ENCODE measurements around the gene SYTL3.

DNA sequence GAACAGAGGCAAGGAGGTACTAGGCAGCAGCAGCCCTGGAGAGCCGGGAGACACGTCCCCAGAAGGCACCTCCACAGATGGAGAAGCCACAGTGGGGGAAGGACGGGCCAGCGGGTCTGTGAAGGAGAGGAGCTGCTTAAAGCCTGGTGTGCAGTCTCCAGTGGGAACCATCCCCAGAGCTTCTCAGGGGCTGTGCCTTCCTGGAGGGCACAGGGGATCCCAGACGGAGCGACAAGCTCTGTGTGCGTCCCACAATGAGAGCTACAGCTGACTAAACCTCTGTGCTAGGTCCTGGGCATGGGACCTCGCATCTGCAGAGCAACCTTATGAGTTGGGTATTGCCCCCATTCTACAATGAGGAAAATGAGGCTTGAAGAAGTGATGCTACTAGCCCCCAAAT lies 118.6 kb downstream of the SYTL3 start:
- TF ChIP-seq, protein P1, sequence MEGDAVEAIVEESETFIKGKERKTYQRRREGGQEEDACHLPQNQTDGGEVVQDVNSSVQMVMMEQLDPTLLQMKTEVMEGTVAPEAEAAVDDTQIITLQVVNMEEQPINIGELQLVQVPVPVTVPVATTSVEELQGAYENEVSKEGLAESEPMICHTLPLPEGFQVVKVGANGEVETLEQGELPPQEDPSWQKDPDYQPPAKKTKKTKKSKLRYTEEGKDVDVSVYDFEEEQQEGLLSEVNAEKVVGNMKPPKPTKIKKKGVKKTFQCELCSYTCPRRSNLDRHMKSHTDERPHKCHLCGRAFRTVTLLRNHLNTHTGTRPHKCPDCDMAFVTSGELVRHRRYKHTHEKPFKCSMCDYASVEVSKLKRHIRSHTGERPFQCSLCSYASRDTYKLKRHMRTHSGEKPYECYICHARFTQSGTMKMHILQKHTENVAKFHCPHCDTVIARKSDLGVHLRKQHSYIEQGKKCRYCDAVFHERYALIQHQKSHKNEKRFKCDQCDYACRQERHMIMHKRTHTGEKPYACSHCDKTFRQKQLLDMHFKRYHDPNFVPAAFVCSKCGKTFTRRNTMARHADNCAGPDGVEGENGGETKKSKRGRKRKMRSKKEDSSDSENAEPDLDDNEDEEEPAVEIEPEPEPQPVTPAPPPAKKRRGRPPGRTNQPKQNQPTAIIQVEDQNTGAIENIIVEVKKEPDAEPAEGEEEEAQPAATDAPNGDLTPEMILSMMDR (IDR thresholded peaks at IDR 0.05 in 2 of 3, conservative IDR thresholded peaks at IDR 0.05 in 1 of 3; ENCODE audit: control insufficient read depth in 2 of 3, extremely low read depth in 1 of 3, insufficient read depth in 1 of 3, low read depth in 3 of 3, low read length in 3 of 3), result no peak
- TF ChIP-seq NFIC (IDR thresholded peaks at IDR 0.05; ENCODE audit: low read depth, low read length), result no peak

Measured in GM12878 (cell line).